Stimulated activated CD4-positive, alpha-beta T cell treated with anti-CD3 and anti-CD28 coated beads, Interleukin-4, amount 100 ng/mL, for 24 hours (primary cell): ENCODE results near the gene LAP3.

Experiments used
- DNase-seq: peaks from one replicate; pipeline ENCODE4 v3.0.0-alpha.2; 2020

LAP3 gene

GRCh38 chr4:17623451-17624001 lies 46.5 kb downstream of the LAP3 start:
- no peak for DNase-seq

GRCh38 chr4:17624821-17625220 lies 47.8 kb downstream of the LAP3 start:
- no peak for DNase-seq

- no peak for DNase-seq
These were observed 53.2 kb downstream of the LAP3 start for GRCh38 chr4:17630228-17630627.

GRCh38 chr4:17633600-17633999 lies 56.6 kb downstream of the LAP3 start:
- no peak for DNase-seq

GRCh38 chr4:17635056-17635455 lies 58.1 kb downstream of the LAP3 start:
- no peak for DNase-seq

GRCh38 chr4:17636341-17636695 lies 59.3 kb downstream of the LAP3 start:
- DNase-seq: no peak

- peak; percentile 75 for DNase-seq
These were observed 60.0 kb downstream of the LAP3 start for GRCh38 chr4:17636696-17637622.

GRCh38 chr4:17639136-17639535 lies 62.1 kb downstream of the LAP3 start:
- DNase-seq: no peak

GRCh38 chr4:17642398-17642783 lies 65.4 kb downstream of the LAP3 start:
- no peak for DNase-seq

GRCh38 chr4:17646693-17647092 lies 69.7 kb downstream of the LAP3 start:
- no peak for DNase-seq

GRCh38 chr4:17647176-17647806 lies 70.3 kb downstream of the LAP3 start:
- no peak for DNase-seq

GRCh38 chr4:17647927-17648326 lies 70.9 kb downstream of the LAP3 start:
- DNase-seq: no peak

- no peak for DNase-seq
These were observed 73.4 kb downstream of the LAP3 start for GRCh38 chr4:17650406-17650805.

GRCh38 chr4:17654701-17655100 lies 77.7 kb downstream of the LAP3 start:
- no peak for DNase-seq

- DNase-seq: no peak
These were observed 80.1 kb downstream of the LAP3 start for GRCh38 chr4:17657090-17657489.
